GM20431 (cell line): ENCODE data around the gene COMT.

Experiments
- in situ Hi-C: fragments of 300-500 bp; cut with MseI, MboI; formaldehyde crosslinking; loops from one replicate; pipeline ENCODE4 v1.15.0; 2020; ENCODE audit warnings: low sequenced_read_pairs; ENCODE audit not compliant: unreplicated experiment

COMT gene

DNA sequence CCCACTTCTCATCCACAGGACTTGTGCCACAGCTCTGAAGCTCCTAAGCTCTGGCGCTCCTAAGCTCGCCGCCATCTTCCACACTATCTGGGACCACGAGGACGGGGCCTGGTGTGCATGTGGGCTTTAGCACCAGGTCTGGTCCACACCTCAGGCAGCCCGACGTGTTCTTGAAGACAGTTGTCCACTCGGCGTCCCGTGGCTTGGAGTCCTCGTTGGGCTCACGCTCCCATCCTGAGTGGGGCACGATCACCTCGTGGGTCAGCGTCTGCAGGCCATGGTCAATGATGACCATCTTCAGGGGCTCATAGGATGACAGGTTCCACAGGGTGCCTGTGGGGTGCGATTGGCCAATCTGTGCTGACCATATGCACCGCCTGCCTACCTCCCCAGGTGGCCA is 37.2 kb downstream of the COMT start:
- in situ Hi-C loops: no loop called here

DNA sequence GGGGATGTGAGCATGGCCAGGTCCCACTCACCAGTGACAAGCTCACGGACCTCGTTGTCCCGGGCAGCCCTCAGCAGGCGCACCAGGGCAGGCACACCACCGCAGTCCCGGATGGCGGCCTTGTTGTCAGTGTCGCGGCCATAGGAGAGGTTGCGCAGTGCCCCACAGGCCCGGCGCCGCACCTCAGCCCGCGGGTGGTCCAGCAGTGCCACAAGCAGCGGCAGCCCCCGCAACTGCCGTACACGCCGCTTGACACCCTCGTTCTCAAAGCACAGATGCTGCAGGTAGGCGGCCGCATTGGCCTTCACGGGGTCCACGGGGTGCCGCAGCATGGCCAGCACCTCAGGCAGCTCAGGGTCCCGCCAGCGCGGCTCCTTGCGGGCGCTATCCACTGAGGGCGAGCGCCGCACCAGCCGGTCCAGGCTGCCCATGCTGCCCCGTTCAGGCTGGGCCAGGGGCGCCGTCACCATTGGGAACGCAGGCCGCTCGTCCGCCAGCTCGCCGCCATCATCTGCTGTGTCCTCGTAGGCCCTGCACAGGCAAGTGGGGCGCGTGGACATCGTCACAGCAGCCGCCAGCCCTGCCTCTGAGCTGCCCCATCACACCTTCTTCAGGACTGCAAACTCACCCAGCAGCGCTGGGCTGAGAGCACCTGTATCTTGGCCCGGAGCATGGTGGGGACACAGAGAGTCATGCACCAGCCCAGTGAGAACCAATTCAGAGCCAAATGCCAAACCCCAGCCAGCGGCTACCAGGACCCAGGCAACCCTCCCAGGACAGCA is 38.3 kb downstream of the COMT start:
- in situ Hi-C loops: no loop called here

DNA sequence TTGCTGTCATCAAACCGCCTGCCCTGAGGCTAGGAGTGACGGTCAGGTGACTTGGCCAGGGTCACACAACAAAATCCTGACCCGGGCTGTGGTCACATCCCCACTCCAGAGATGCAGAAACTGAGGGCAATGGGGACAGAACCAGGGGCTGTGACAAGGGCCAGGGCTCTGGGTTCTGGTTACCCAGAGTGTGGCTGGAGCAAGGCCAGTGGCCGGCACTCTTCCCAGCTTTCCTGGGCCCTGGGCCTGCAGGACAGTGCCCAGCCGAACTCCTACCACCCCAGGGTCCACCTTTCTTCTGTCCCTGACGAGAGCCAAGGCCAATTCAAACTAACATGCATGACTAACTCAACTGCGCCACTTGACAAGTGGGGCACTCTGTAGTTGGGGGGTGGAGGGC is 39.2 kb downstream of the COMT start:
- in situ Hi-C loops: no loop called here

DNA sequence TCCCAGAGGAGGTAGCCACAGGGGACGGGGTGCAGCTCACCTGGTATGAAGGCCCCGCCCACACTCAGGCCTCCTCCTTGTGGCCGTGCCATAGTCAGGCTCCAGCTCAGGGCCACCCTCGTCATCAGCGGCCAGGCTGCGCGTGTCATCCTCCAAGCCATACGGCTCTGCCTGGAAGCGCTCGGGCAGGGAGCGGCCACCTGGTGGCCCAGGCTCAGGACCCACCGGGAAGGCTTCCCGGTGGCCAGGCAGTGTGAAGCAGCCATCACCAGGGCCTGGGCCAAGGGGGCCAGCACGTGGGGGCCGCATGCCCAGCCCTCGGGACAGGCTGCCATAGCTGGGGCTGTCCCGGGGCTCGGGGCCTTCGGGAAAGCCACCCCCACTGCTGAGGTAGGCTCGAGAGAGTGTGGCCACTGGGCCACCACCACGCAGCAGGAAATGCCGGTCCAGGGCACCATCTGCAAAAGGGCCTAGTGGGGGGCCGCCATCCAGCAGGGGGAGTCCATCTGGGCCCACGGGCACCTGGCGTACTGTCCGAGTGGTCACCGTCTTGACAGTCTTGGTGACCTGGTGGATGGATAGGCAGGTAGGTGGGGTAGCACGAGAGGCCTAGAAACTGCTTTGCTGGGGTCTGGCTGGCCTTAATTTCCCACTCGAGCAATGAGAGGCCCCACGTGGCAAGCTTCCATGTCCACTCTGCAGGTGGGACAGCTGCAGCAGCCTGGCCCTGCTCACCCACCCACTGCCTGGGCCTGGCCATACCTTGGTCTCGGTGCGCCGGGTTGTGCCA is 39.8 kb downstream of the COMT start:
- in situ Hi-C loops: no loop called here

DNA sequence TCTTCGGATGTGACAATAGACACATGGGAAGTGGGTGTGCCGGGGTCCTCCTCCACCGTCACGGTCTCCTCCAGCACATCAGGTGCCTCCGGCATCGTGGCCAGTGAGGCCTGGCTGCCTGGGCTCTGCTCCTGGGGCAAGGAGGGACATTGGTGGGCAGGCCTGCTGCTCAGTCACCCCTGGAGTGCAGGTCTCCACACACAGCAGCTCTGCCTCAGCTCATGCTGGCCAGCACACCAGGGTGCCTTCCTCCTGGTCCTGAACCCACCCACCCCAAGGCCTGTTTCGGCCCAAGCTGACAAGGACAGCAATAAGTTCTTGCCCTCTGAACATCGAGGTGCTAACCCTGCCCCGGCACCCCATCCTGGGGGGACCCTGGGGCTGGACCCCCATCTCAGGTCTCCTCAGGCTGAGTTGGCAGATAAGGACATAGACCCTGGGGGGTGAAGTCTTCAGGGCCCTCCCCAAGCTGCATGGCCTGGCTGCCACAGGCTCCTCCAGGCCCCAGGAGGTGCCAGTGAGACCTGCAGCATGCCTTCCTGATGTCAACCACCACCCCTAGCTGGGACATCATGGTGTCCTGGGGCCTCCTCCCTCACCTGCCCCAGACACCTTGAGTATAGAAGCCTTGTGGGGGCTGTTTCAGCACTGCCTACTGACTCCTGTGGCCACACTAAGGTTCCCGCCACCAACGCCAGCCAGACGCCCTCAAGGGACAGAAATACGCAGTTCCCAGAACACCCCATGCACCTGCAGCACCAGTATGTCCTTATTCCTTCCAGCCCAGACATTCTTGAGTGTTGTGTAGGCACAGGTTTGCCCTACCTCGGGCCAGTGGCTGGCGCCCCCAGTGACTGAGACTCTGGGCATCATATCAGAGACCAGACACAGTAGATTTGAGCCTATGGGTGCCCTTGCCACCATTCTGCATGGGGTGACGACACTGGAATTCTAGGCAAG is 40.7 kb downstream of the COMT start:
- in situ Hi-C loops: no loop called here

DNA sequence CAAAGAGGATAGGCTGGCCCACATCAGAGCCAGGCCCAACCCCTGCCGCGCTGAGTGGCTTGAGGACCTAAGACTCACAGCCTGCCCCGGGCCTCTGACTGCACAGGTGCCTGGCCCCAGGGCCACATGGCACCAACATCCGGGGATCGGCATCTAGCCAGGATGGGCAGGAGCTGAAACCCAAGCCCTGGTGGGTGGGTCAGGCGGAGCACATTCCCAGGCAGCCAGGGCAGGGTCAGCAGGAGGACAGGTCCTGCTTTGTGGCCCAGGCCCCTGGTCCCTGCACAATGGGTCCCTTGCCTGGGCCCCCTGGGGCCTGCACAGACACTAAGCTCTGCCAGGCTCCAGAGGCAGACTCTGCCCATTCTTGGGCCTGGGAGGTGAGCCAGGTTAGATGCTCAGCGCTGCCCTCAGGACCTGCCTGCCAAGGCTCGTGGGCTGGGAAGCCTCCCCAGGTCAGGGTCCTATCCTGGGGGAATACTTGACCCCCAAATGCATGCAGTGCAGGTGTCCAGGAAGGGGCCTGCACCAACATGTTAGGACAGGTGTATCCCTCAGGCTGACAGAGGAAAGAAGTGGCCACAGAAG is 41.5 kb downstream of the COMT start:
- in situ Hi-C loops: no loop called here

DNA sequence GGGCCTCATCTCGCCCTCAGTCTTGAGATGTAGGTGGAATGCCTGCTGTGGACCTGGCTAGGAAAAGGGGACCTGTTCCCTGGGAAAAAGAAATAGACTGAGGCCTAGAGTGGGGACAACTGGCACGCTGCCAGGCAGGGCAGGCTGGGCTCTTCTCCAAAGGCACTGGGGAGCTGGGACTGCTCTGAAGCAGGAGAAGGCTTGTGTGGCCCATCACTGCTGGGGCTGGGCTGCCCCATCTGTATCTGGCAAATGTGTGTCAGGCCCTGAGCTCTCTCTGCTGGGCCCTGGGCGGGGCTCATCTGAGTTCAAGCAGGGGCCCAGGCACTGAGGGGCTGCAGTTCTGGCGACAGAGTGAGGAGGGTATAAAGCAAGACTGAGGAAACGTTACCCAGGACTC is 42.2 kb downstream of the COMT start:
- in situ Hi-C loops: no loop called here

DNA sequence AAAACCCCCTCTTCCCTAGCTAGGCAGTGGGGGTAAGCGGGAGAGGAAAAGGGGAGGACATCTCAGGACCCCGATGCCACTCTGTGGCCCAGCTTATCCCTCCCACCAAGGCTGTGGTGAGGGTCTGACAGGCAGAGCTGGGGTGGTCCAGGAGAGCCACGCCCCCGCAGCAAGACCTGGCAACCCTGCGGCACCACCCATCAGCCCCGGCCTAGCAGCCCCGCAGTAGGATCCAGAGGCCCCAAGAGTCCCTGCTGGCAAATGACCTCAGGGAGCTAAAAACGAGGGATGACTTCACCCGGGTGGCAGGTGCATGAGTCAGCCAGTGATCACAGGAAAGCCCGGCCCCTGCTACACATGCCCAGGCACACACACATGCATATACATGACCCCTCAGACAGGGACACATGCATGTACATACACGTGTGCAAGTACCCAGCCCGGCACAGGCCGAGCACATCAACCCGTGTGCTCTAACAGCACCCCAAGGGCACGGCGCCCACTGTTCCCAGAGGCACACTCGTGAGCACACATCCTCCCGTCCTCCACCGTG is 42.7 kb downstream of the COMT start:
- in situ Hi-C loops: no loop called here

DNA sequence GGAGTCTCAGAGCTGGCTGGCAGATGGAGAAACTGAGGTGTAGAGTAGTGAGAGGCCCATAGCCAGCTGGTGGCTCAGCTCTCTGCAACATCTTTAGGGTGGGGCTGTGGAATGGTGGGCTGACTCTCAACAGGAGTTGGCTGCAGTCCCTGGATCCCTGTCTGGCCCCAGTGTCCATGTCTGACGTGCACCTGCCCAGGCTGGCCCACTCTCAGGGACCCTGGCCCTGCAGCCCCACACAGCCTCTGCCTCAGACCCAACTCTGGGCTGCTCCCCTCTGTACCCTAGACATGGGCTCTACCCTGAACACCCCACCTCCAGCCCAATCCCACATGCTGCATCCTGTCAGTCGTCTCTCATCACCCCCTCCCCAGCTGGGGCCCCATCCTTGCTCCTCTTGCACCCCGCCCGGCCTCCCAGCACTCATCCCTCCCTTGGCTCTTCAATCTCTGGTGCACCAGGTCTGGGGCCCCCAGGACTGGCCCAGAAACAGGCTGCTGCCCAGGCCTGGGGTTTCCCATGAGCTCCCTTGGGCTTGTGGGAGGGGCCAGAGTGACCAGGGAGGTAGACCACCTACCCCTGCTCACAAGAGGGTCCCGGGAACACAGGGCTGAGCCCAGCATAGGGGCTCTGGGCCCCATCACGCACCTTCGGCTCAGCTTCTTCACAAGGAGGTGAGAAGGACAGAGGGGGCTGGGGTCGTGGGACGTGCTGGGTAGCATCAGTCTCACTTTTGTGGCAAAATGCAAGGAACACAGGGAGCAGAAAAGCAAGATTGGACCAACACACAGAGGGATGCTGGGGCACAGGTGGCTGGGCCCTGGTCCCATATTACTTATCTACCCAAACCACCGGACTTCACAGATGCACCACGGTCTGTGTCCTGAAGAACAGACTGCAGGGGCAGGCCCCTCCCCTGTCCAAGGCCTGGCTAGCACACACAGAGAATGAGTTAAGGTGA is 43.6 kb downstream of the COMT start:
- in situ Hi-C loops: no loop called here

DNA sequence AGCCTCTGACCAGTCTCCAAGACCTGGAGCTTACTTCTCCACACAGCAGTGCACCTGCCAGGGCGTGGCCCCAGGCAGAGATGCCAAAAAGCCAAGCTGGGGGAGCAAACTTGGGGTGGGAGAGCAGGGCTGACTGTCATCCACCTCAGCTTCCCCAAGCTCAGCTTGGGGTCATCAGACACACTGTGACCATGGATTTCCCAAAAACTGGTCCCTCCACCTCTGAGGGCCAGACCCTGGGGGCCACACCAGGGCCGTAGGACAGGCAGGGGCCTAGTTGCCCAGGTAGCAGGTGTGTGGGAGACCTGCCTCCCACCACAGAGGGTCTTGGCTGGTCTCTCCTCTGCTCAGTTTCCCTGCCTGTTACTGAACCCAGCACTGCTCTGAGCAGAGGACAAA is 44.4 kb downstream of the COMT start:
- in situ Hi-C loops: no loop called here

DNA sequence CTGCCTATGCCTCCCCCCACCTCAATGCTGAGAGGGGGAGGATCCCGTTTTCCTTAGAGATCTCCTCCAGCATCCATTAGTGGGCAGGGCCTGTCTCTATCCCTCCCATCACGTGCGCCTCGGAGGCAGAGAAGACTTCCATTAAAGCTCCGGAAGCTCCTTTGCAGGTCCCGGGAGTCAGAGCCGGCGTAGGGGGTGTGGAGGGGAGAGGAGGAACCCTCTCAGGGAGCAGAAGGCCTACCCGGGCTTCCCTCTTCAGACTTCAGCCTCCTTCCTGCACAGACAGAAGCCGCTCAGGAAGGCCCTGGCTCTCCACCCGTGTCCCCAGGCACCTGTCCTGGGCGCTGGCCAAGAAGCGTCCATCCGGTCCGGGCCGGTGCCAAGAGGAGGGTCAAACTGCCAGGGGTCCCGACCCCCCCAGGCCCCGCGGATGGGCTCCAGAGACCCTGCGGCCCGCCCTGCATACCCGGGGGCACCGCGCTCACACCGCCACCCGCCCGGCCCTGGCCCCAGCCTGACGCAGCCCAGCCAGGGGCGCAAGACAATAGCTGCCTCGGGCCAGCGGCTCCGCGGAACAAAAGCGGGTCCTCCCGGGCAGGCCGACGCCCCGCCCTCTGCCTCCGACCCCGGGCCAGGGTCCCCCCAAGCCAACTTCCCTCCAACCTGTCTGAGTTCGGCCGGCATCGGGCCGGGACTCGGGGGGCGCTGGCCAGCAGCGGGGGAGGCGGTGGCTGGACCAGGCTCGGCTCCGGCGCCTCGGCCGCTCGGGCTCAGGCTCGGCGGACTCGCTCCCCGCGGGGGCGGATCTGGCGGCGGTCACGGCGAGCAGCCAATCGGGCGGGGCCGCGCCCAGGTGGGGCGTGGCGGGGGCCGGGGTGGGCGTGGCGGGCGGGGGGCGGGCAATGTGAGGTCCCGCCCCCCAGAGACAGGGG is 45.1 kb downstream of the COMT start:
- in situ Hi-C loops: no loop called here

DNA sequence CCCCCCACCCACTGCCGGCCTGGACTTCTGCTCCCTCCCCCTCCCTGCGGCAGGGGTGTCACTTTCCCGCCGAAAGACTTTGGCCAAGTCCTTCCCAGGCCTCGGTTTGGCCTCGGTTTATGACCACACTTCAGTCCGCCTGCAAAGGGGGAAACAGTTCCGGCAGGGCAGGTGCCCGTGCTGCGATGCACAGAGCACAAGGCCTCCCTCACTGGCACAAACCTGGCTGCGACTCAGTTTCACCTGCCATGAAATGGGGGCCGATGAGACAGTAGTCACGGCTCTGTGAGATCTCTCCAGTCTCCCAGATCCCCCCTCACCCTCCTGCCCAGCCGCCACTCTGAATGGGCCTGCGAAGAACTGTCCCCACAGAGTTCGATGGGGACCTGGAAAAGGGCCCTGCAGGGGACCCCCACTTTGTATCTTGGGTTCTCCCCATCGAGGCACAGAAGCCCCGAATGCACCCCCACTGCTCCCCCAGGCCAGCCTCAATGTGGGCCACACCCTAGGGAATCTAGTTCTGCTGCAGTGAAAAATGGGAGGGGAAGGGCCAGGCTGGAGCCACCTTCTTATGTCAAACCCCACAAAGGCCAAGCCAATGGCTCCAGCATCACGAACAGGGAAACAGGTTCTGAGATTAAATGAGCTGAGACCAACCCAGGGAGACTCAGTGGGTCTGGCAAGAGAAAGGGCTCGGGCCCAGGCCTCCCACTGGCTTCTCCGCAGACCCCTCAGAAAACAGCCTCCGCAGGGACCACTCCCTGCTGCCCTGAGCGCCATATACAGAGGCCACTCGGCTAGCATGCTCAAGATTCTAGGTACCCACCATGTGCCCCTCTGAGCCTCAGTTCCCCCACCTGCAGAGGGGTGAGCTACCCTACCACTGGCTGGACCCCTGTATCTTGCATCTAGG is 46.1 kb downstream of the COMT start:
- in situ Hi-C loops: no loop called here

DNA sequence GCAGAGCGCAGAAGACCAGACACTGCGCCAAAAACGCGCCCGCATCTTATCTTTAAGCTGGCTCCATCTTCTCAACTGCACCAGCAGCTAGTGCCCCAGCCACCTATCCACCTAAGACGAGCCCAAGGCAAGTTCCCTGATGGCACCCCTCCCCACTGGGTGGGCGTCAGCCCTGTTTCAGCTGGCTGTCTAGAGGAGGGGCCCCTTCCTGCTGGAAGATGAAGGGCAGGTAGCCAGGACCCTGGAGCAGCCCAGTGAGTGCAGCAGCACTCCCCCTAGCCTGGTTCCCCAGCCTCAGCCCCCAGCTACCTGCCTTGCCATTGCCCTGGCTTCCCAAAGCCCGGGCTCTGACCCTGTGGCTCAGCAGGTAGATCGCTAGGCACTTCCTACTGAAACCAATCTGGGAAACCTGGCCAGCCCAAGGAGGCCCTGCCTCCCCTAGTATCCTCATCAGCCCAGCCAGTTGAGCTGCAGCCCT is 46.8 kb downstream of the COMT start:
- in situ Hi-C loops: no loop called here

DNA sequence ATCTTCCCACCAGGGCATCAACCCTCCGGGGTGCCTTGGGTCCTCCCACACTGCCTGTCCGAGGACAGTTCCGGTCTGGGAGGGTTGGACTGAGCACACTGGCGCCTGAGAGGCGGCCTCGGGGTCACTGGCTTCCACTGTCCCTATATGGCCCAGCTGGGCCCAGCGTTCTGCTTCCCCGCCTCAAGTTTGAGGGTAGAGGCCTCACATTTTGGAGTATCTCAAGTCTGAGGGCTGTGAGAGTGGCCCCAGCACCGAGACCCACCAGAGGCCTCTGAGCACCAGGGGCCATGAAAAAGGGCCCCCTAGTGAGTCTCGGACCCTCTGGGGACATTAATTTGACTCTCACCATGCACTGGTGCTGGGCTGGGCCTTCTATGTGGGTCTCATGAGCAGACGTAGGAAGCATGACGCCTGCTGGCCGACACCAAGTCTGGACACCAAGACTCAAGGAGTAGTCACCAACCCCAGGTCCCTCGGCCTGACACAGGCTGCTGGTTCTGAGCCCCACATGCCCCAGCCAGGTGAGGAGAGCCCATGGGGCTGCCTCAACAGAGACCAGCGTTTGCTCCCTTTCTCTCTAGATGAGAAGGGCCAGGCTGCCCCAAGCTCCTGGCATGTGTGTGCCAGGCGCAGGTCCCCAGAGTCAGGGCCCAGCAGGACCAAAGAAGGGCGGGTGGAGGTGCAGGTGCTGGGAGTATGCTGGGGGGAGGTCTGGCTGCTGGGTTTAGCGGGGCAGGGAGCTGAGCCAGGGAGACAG is 47.6 kb downstream of the COMT start:
- in situ Hi-C loops: no loop called here

DNA sequence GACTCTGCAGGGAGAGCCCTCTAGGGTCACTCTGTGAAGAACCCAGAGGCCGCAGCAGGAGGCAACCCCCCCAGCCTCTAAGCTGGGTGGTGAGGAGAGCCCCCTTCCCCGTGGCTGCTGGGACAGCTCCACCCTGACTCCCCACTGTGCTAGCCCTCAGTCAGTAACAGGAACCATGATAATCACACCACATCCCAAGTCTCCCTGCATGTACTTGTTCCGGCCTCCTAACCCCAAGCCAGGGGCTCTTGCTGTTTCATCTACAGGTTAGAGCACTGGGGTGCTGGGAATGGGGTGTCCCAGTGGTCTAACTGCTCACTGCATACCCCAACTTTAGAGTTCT is 48.1 kb downstream of the COMT start:
- in situ Hi-C loops: no loop called here

DNA sequence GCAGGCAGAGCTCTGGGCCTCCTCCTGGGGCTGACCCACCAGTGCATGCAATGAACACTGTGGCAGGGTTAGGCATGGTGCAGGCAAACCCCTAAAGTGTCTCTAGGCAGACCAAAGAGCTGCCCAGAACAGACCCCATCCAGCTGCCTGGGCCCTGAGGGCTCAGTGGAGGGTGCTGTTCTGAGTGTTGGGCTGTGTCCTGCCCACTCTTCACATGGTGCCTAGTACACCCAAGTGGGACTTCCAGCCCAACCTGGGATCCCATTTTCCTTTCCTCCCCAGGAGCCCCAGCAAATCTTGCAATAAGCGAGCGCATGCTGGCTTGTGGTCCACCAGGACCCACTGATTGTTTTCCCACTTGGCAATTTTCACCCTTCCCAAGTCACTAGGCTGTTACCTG is 48.6 kb downstream of the COMT start:
- in situ Hi-C loops: no loop called here
